ENCODE data around the gene OMA1. TPM values are rescaled to one million over a fixed set of nuclear protein-coding genes. Genes with fewer than 3 reads are reported as not detected.

Gene OMA1
- total and polyA plus RNA-seq, 7 donors: 8.2 to 30.4 (median 18.0) TPM

DNA sequence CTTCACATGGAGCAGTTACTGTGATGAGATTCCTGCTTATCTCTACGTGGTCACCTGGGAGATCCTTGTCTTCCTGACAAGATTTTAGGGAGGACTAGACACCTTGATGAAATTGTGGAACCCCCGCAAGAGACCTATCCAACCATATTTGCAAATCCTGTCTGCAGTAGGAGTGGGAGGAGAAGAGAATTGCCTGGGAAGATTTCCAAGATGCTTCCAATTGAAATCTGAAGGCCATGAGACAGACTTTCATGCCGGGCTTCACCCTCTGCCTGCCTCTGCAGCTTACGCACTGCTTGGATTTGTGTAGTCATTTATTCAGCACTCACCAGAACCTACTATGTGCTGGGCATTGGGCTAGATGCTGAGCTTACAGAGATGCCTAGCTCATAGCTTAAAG is 106.6 kb downstream of the OMA1 start:
- no peak for DNase-seq
- intact Hi-C loops (cut with DNase I): no loop called here
- H3K36me3 ChIP-seq (ENCODE audit: insufficient read depth in 1 of 2, low read depth in 1 of 2): no peaks in the 10 kb centered on the region
- H3K4me1 ChIP-seq: no peaks in the 10 kb centered on the region
- TF ChIP-seq, protein P1, sequence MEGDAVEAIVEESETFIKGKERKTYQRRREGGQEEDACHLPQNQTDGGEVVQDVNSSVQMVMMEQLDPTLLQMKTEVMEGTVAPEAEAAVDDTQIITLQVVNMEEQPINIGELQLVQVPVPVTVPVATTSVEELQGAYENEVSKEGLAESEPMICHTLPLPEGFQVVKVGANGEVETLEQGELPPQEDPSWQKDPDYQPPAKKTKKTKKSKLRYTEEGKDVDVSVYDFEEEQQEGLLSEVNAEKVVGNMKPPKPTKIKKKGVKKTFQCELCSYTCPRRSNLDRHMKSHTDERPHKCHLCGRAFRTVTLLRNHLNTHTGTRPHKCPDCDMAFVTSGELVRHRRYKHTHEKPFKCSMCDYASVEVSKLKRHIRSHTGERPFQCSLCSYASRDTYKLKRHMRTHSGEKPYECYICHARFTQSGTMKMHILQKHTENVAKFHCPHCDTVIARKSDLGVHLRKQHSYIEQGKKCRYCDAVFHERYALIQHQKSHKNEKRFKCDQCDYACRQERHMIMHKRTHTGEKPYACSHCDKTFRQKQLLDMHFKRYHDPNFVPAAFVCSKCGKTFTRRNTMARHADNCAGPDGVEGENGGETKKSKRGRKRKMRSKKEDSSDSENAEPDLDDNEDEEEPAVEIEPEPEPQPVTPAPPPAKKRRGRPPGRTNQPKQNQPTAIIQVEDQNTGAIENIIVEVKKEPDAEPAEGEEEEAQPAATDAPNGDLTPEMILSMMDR (IDR thresholded peaks at IDR 0.05): no peak
- no peak for ATAC-seq
- no peaks in the 10 kb centered on the region for H3K27me3 ChIP-seq (ENCODE audit: insufficient read depth in 3 of 3, low read length in 2 of 3)
- no peak overlapping the region for H3K4me3 ChIP-seq
- no peaks in the 10 kb centered on the region for H3K9me3 ChIP-seq
- WGBS, 3 donors: 83 to 86% (median 84%) methylated on average over 4 of the region's 4 CpGs
- H3K27ac ChIP-seq: no peak overlapping the region

- peaks cover 3% of the 10 kb centered on the region for H3K4me1 ChIP-seq
- DNase-seq (no peak), ATAC-seq (no peak)
- H3K4me3 ChIP-seq: no peak overlapping the region
- intact Hi-C loops (cut with DNase I): no loop called here
- no peaks in the 10 kb centered on the region for H3K36me3 ChIP-seq (ENCODE audit: insufficient read depth in 1 of 2, low read depth in 1 of 2)
- no peak overlapping the region for H3K27ac ChIP-seq
- TF ChIP-seq, protein P1 (IDR thresholded peaks at IDR 0.05): no peak
- H3K9me3 ChIP-seq: no peaks in the 10 kb centered on the region
- no peaks in the 10 kb centered on the region for H3K27me3 ChIP-seq (ENCODE audit: insufficient read depth in 3 of 3, low read length in 2 of 3)
- 43 to 68% (median 52%) methylated on average over 6 of the region's 6 CpGs for WGBS, 3 donors
Measured at GRCh38 chr1:58438468-58438867, 108.1 kb downstream of the OMA1 start.

DNA sequence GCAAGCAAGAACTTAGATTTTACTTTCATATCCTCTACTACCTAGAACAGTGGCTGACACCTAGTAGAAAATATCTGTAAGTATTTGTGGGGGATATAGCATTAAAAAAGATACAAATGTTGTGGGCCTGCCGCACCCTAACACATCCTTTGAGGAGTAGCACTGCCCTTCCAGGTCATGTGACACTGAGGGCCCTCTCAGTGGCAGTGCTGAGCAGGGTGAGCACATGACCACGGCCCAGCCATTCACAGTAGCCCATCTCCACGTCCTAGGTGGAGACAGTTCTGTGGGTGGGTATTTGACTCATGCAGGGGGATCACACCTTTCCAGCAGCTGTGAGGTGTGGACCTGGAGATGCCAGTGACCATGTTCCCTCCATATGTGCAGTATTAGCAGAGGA is 108.9 kb downstream of the OMA1 start:
- H3K27ac ChIP-seq: no peak overlapping the region
- DNase-seq (no peak), ATAC-seq (no peak)
- intact Hi-C loops (cut with DNase I): no loop called here
- no peaks in the 10 kb centered on the region for H3K36me3 ChIP-seq (ENCODE audit: insufficient read depth in 1 of 2, low read depth in 1 of 2)
- H3K4me3 ChIP-seq: no peak overlapping the region
- H3K4me1 ChIP-seq: peaks cover 3% of the 10 kb centered on the region
- TF ChIP-seq, protein P1 (IDR thresholded peaks at IDR 0.05): no peak
- no peaks in the 10 kb centered on the region for H3K27me3 ChIP-seq (ENCODE audit: insufficient read depth in 3 of 3, low read length in 2 of 3)
- H3K9me3 ChIP-seq: no peaks in the 10 kb centered on the region
- WGBS, 3 donors: 78 to 86% (median 79%) methylated on average over 3 of the region's 3 CpGs

DNA sequence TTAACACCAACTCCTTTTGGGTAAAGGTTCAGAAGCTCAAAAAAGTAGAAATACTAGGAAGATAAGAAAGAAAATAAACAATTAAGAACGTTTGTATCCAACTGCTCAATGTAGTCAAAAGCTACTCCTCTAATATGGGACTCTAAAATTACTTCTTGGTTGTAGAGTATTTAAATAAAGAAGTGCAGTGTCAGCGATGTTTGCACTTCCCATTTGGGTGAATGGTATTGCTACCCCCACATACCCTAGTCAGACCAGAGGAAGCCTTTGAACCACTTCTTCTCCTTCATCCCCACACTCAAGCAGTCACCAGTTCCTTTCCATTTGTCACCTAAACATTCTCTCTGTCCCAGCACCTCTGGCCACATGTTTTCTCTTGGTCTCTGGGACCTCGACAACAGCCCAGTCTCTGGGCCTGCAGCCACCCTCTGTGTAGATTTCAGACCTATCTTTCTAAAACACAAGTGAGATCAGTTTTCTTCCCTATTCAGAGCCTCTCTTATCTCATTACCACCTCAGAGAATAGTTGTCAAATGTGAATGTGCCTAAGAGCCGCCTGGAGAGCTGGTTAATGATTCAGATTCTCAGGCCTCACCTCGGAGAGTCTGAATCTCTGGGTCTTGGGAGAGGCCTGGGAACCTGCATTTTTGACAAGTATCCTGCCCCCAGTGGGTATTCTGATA is 109.8 kb downstream of the OMA1 start:
- TF ChIP-seq, protein P1 (IDR thresholded peaks at IDR 0.05): no peak
- Histone ChIP-seq H3K4me1 (peaks cover 3% of the 10 kb centered on the region), H3K9me3 (no peaks in the 10 kb centered on the region), H3K27me3 (ENCODE audit: insufficient read depth in 3 of 3, low read length in 2 of 3) (no peaks in the 10 kb centered on the region), H3K4me3 (no peak overlapping the region), H3K27ac (no peak overlapping the region), H3K36me3 (ENCODE audit: insufficient read depth in 1 of 2, low read depth in 1 of 2) (no peaks in the 10 kb centered on the region)
- DNase-seq (no peak), ATAC-seq (no peak)
- intact Hi-C loops (cut with DNase I): no loop called here
- WGBS, 3 donors: 85 to 91% (median 88%) methylated on average over 5 of the region's 5 CpGs

DNA sequence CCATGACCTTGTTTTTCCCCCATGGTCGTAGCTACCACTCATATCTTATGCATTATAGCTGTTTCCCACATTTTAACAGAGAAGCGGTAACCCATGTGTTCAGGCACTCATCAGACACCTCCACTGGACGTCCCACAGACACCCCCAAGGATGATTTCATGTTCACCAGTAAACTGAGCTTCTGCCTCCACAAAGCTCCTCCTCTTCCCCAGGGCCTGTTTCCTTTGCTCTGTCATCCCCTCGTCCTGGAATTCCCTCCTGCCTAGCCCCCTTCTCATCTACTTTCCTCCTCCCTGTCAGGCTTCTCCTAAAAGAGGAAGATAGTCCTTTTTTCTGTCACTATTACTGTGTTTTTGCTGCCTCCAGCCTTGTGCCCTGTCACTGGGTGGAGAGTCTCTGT is 111.2 kb downstream of the OMA1 start:
- Histone ChIP-seq H3K27ac (no peak overlapping the region), H3K36me3 (ENCODE audit: insufficient read depth in 1 of 2, low read depth in 1 of 2) (no peaks in the 10 kb centered on the region), H3K4me1 (peaks cover 3% of the 10 kb centered on the region), H3K9me3 (no peaks in the 10 kb centered on the region), H3K27me3 (ENCODE audit: insufficient read depth in 3 of 3, low read length in 2 of 3) (no peaks in the 10 kb centered on the region), H3K4me3 (no peak overlapping the region)
- WGBS, 3 donors: 73 to 86% (median 82%) methylated on average over 4 of the region's 4 CpGs
- TF ChIP-seq, protein P1 (IDR thresholded peaks at IDR 0.05): no peak
- ATAC-seq: no peak
- no peak for DNase-seq
- intact Hi-C loops (cut with DNase I): no loop called here
